ENCODE measurements around the gene CNTNAP2.

Gene CNTNAP2

GRCh38 chr7:148335790-148336189 lies 2219.2 kb downstream of the CNTNAP2 start:
- no peak for DNase-seq
- Histone ChIP-seq H3K27me3 (peaks cover 21% of the 10 kb centered on the region), H3K36me3 (no peaks in the 10 kb centered on the region), H3K4me3 (ENCODE audit: low read depth, low read length) (no peak overlapping the region), H3K4me1 (no peaks in the 10 kb centered on the region), H3K9me3 (no peaks in the 10 kb centered on the region)
- no peak for TF ChIP-seq CTCF (IDR thresholded peaks at IDR 0.05; ENCODE audit: low read depth, low read length)

GRCh38 chr7:148336411-148336810 lies 2219.8 kb downstream of the CNTNAP2 start:
- Histone ChIP-seq H3K36me3 (no peaks in the 10 kb centered on the region), H3K4me1 (no peaks in the 10 kb centered on the region), H3K4me3 (ENCODE audit: low read depth, low read length) (no peak overlapping the region), H3K9me3 (no peaks in the 10 kb centered on the region), H3K27me3 (peaks cover 21% of the 10 kb centered on the region)
- DNase-seq, result no peak
- no peak for TF ChIP-seq CTCF (IDR thresholded peaks at IDR 0.05; ENCODE audit: low read depth, low read length)

GRCh38 chr7:148337246-148337965 lies 2220.8 kb downstream of the CNTNAP2 start:
- H3K36me3 ChIP-seq, result no peaks in the 10 kb centered on the region
- no peak overlapping the region for H3K4me3 ChIP-seq (ENCODE audit: low read depth, low read length)
- no peak for DNase-seq
- no peaks in the 10 kb centered on the region for H3K4me1 ChIP-seq
- peaks cover 21% of the 10 kb centered on the region for H3K27me3 ChIP-seq
- H3K9me3 ChIP-seq, result no peaks in the 10 kb centered on the region
- no peak for TF ChIP-seq CTCF (IDR thresholded peaks at IDR 0.05; ENCODE audit: low read depth, low read length)

GRCh38 chr7:148337995-148338747 lies 2221.6 kb downstream of the CNTNAP2 start:
- Histone ChIP-seq H3K4me1 (no peaks in the 10 kb centered on the region), H3K27me3 (peaks cover 21% of the 10 kb centered on the region), H3K4me3 (ENCODE audit: low read depth, low read length) (no peak overlapping the region), H3K36me3 (no peaks in the 10 kb centered on the region), H3K9me3 (no peaks in the 10 kb centered on the region)
- no peak for DNase-seq
- no peak for TF ChIP-seq CTCF (IDR thresholded peaks at IDR 0.05; ENCODE audit: low read depth, low read length)

- no peak for TF ChIP-seq CTCF (IDR thresholded peaks at IDR 0.05; ENCODE audit: low read depth, low read length)
- Histone ChIP-seq H3K36me3 (no peaks in the 10 kb centered on the region), H3K27me3 (peaks cover 21% of the 10 kb centered on the region), H3K4me1 (no peaks in the 10 kb centered on the region), H3K9me3 (no peaks in the 10 kb centered on the region), H3K4me3 (ENCODE audit: low read depth, low read length) (0 out of 2 replicates have a peak overlapping the region, but pooled peaks have one; percentile 2)
- DNase-seq, result no peak
Observed at GRCh38 chr7:148340438-148341280, 2224.1 kb downstream of the CNTNAP2 start.
